ENCODE data around the gene RXFP1. TPM values are rescaled to one million over a fixed set of nuclear protein-coding genes. Genes with fewer than 3 reads are reported as not detected.

Gene RXFP1
- total RNA-seq, 1 donor, result 17.8 TPM

GRCh38 chr4:158530898-158531297 is 9.2 kb downstream of the RXFP1 start:
- H3K4me3 ChIP-seq (ENCODE audit: low read depth, low read length), result no peak overlapping the region
- DNase-seq (ENCODE audit: low read depth), result no peak
- TF ChIP-seq CTCF (IDR thresholded peaks at IDR 0.05; ENCODE audit: insufficient read depth, low read length), result no peak

GRCh38 chr4:158532556-158533231 is 11.0 kb downstream of the RXFP1 start:
- H3K4me3 ChIP-seq (ENCODE audit: low read depth, low read length), result no peak overlapping the region
- no peak for TF ChIP-seq CTCF (IDR thresholded peaks at IDR 0.05; ENCODE audit: insufficient read depth, low read length)
- no peak for DNase-seq (ENCODE audit: low read depth)

GRCh38 chr4:158534727-158535126 is 13.0 kb downstream of the RXFP1 start:
- H3K4me3 ChIP-seq (ENCODE audit: low read depth, low read length), result no peak overlapping the region
- TF ChIP-seq CTCF (IDR thresholded peaks at IDR 0.05; ENCODE audit: insufficient read depth, low read length), result no peak
- no peak for DNase-seq (ENCODE audit: low read depth)

GRCh38 chr4:158535130-158535614 is 13.5 kb downstream of the RXFP1 start:
- no peak for TF ChIP-seq CTCF (IDR thresholded peaks at IDR 0.05; ENCODE audit: insufficient read depth, low read length)
- no peak overlapping the region for H3K4me3 ChIP-seq (ENCODE audit: low read depth, low read length)
- DNase-seq (ENCODE audit: low read depth), result peak; percentile 66

GRCh38 chr4:158536833-158537232 is 15.2 kb downstream of the RXFP1 start:
- no peak for DNase-seq (ENCODE audit: low read depth)
- TF ChIP-seq CTCF (IDR thresholded peaks at IDR 0.05; ENCODE audit: insufficient read depth, low read length), result no peak
- no peak overlapping the region for H3K4me3 ChIP-seq (ENCODE audit: low read depth, low read length)

GRCh38 chr4:158538176-158538575 is 16.5 kb downstream of the RXFP1 start:
- TF ChIP-seq CTCF (IDR thresholded peaks at IDR 0.05; ENCODE audit: insufficient read depth, low read length), result no peak
- H3K4me3 ChIP-seq (ENCODE audit: low read depth, low read length), result no peak overlapping the region
- DNase-seq (ENCODE audit: low read depth), result peak; percentile 33

- DNase-seq (ENCODE audit: low read depth), result no peak
- no peak for TF ChIP-seq CTCF (IDR thresholded peaks at IDR 0.05; ENCODE audit: insufficient read depth, low read length)
- no peak overlapping the region for H3K4me3 ChIP-seq (ENCODE audit: low read depth, low read length)
These were observed 17.2 kb downstream of the RXFP1 start for GRCh38 chr4:158538911-158539310.

All from fibroblast of the aortic adventitia (primary cell).